NT2/D1 (cell line): ENCODE measurements around the gene SUZ12.
"Not testable (repeated sequence)": the region's sequence is repeated elsewhere in the genome, so short reads cannot be mapped to it uniquely, and the experiment has no call there.

Experiments used
- DNase-seq: peaks from one replicate; pipeline ENCODE4 v3.0.0-alpha.2; 2011; ENCODE audit warnings: low read depth, low spot score
- H3K27me3 ChIP-seq: 2 replicates; pipeline ENCODE4 v1.6.0; 2011; ENCODE audit warnings: mild to moderate bottlenecking; ENCODE audit not compliant: insufficient read length, insufficient read depth
- H3K36me3 ChIP-seq: 2 replicates; pipeline ENCODE4 v1.6.1; 2011; ENCODE audit warnings: mild to moderate bottlenecking, low read length, mixed read lengths; ENCODE audit not compliant: insufficient read depth, insufficient read length
- H3K4me1 ChIP-seq: 2 replicates; pipeline ENCODE4 v1.5.1; 2011; ENCODE audit not compliant: insufficient read depth, insufficient read length
- H3K4me3 ChIP-seq: 2 replicates; pipeline ENCODE4 v1.5.1; 2011; ENCODE audit warnings: low read depth; ENCODE audit not compliant: insufficient read length
- H3K9ac ChIP-seq: 2 replicates; pipeline ENCODE4 v1.6.0; 2011; ENCODE audit warnings: low read depth; ENCODE audit not compliant: insufficient read length
- H3K9me3 ChIP-seq: 2 replicates; pipeline ENCODE4 v1.5.1; 2011; ENCODE audit warnings: mild to moderate bottlenecking, low read length; ENCODE audit not compliant: insufficient read depth
- SUZ12 ChIP-seq: IDR thresholded peaks from 2 replicates; pipeline ENCODE4 v1.6.1; 2011; ENCODE audit not compliant: insufficient read length, insufficient read depth; ENCODE audit errors: extremely low read depth
- YY1 ChIP-seq: IDR thresholded peaks from 2 replicates; pipeline ENCODE4 v1.6.1; 2011; ENCODE audit not compliant: insufficient read length, insufficient read depth
- ZNF274 ChIP-seq: IDR thresholded peaks from 2 replicates; pipeline ENCODE4 v1.6.1; 2011; ENCODE audit warnings: mild to moderate bottlenecking, low read depth, low read length

The SUZ12 gene

GRCh38 chr17:31991821-31992220, 55.0 kb downstream of the SUZ12 start:
- H3K27me3 ChIP-seq, H3K9me3 ChIP-seq, H3K9ac ChIP-seq, H3K4me1 ChIP-seq, DNase-seq, H3K4me3 ChIP-seq: not testable (repeated sequence)
- peaks cover 62% of the 10 kb centered on the region for H3K36me3 ChIP-seq

DNA sequence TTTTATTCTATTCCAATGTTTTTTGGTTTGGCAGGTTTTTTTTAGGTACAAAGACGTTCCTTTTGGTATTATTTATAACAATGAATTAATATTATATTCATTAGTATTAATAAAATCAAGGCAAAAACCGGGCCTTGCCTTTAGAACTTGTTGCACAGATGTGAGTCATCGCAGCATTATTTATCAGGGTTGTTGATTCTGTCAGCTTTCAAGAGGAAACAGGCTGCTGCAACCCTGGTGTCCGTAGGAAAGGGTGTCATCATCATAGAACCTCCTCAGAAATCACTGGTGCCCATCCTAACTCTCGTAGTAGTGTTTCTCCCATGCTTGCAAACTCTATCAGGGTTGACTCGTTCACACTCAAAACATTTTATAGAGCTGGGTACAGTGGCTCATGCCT, 60.2 kb downstream of the SUZ12 start:
- Histone ChIP-seq H3K9ac (no peak overlapping the region), H3K4me3 (no peak overlapping the region), H3K36me3 (peaks cover 71% of the 10 kb centered on the region), H3K4me1 (no peaks in the 10 kb centered on the region), H3K9me3 (no peaks in the 10 kb centered on the region), H3K27me3 (no peaks in the 10 kb centered on the region)
- no peak for DNase-seq
- TF ChIP-seq YY1 (no peak), SUZ12 (no peak), ZNF274 (no peak)

GRCh38 chr17:32006957-32007462, 70.2 kb downstream of the SUZ12 start, which contains the start of gene LRRC37B:
TSS of gene LRRC37B (plus strand) at chr17:32007383. CDS start at chr17:32021393, 14,010 bp downstream.
- no peaks in the 10 kb centered on the region for H3K36me3 ChIP-seq
- peak; percentile 38 for DNase-seq
- H3K27me3 ChIP-seq = no peaks in the 10 kb centered on the region
- H3K9me3 ChIP-seq = no peaks in the 10 kb centered on the region
- peak within 1 kb of the TSS; percentile 89 for H3K9ac ChIP-seq
- H3K4me1 ChIP-seq = no peaks in the 10 kb centered on the region
- TF ChIP-seq SUZ12 = no peak
- TF ChIP-seq YY1 = no peak
- no peak for TF ChIP-seq ZNF274
- H3K4me3 ChIP-seq = peak within 1 kb of the TSS; percentile 79

- H3K4me1 ChIP-seq = no peaks in the 10 kb centered on the region
- peak; percentile 11 for DNase-seq
- H3K36me3 ChIP-seq = no peaks in the 10 kb centered on the region
- H3K9me3 ChIP-seq = no peaks in the 10 kb centered on the region
- H3K4me3 ChIP-seq = peak overlapping the region; percentile 79
- TF ChIP-seq SUZ12 (no peak), ZNF274 (no peak), YY1 (no peak)
- no peaks in the 10 kb centered on the region for H3K27me3 ChIP-seq
- peak overlapping the region; percentile 89 for H3K9ac ChIP-seq
Measured at GRCh38 chr17:32007463-32008298, 70.9 kb downstream of the SUZ12 start.

DNA sequence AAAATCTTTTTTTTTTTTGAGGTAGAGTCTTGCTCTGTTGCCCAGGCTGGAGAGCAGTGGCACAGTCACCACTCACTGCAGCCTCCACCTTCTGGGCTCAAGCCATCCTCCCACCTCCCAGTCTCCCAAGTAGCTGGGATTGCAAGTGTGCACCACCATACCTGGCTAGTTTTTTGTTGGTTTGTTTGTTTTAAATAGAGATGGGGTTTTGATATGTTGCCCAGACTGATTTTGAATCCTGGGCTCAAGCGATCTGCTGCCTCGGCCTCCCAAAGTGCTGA, 72.4 kb downstream of the SUZ12 start:
- no peak for DNase-seq
- no peak for TF ChIP-seq YY1
- no peak for TF ChIP-seq SUZ12
- TF ChIP-seq ZNF274 = no peak
- H3K27me3 ChIP-seq = no peaks in the 10 kb centered on the region
- H3K36me3 ChIP-seq = no peaks in the 10 kb centered on the region
- H3K4me3 ChIP-seq = no peak overlapping the region
- H3K9me3 ChIP-seq = no peaks in the 10 kb centered on the region
- H3K9ac ChIP-seq = no peak overlapping the region
- no peaks in the 10 kb centered on the region for H3K4me1 ChIP-seq

GRCh38 chr17:32010114-32010513, 73.3 kb downstream of the SUZ12 start:
- TF ChIP-seq SUZ12 = no peak
- no peak for TF ChIP-seq YY1
- TF ChIP-seq ZNF274 = no peak
- Histone ChIP-seq H3K27me3 (no peaks in the 10 kb centered on the region), H3K9ac (no peak overlapping the region), H3K36me3 (no peaks in the 10 kb centered on the region), H3K4me1 (no peaks in the 10 kb centered on the region), H3K9me3 (no peaks in the 10 kb centered on the region), H3K4me3 (no peak overlapping the region)
- DNase-seq = no peak

- Histone ChIP-seq H3K9me3 (no peaks in the 10 kb centered on the region), H3K4me1 (no peaks in the 10 kb centered on the region), H3K27me3 (no peaks in the 10 kb centered on the region), H3K36me3 (no peaks in the 10 kb centered on the region), H3K4me3 (no peak overlapping the region), H3K9ac (no peak overlapping the region)
- TF ChIP-seq YY1 = no peak
- TF ChIP-seq SUZ12 = no peak
- no peak for TF ChIP-seq ZNF274
- DNase-seq = no peak
Measured at GRCh38 chr17:32015245-32016013, 78.6 kb downstream of the SUZ12 start.
